Measurements from ENCODE around the gene DGUOK.
"Not testable (repeated sequence)": the region's sequence is repeated elsewhere in the genome, so short reads cannot be mapped to it uniquely, and the experiment has no call there.

DGUOK gene

DNA sequence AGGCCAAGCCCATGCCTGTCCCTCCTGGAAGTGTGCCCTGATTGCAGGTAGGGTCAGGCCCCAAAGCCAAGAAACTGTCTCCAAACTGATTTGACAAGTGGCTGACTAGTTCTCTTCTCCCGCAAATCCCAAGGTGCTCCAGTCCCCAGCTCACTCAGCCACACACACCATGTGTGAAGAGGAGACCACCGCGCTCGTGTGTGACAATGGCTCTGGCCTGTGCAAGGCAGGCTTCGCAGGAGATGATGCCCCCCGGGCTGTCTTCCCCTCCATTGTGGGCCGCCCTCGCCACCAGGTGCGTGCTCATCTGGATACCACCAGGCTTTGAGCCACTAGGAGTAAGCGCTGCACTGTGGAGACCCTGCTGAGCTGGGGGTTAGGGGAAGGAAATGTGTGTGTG lies 25.5 kb upstream of the DGUOK start:
- DNase-seq (ENCODE audit: low spot score): no peak

DNA sequence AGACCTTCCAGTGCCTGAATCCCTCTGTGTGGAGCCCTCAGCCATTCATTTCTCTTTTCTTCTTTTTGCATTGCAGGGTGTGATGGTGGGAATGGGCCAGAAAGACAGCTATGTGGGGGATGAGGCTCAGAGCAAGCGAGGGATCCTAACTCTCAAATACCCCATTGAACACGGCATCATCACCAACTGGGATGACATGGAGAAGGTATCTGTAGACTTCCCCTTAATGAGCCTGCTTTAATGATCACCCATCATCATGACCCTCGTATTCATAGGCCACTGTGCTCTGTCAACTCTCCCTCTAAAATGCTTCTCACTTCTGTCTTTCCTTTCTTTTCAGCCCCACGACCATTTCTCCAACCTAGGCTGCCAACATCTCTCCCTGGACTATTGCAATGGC lies 24.4 kb upstream of the DGUOK start:
- DNase-seq (ENCODE audit: low spot score): no peak

DNA sequence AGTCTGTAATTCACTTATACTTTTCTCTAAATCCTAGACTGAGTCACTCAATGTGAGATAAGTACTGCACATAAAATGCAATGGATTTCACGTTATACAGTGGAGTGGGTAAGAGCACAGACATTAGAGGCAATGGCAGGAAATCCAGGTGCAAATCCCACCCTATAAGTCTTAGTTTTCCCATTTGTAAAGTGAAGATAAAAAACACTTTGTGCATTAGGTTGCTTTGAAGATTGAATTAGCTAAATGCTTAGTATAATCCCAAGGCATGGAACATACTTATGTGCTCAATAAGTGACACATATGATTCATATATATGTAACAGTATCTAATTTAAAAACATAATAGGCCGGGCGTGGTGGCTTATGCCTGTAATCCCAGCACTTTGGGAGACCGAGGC lies 23.4 kb upstream of the DGUOK start:
- DNase-seq (ENCODE audit: low spot score): no peak

DNA sequence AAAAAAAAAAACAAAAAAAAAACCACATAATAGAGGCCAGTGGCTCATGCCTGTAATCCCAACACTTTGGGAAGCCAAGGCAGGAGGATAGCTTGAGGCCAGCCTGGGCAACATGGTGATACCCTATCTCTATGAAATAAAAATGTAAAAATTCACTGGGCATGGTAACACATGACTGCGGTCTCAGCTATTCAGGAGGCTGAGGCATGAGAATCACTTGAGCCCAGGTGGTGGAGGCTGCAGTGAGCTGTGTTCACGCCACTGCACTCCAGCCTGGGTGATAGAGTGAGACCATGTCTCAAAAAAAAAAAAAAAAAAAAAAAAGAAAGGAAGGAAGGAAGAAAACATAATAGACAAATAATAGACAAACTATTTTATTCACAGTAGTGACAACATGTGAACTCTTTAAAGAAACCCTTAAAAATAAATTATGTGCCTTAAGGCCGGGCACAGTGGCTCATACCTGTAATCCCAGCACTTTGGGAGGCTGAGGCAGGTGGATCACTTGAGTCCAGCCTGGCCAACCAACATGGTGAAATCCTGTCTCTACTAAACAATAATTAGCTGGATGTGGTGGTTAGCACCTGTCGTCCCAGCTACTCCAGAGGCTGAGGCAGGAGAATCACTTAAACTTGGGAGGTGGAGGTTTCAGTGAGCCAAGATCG lies 22.6 kb upstream of the DGUOK start:
- not testable (repeated sequence) for DNase-seq (ENCODE audit: low spot score)

DNA sequence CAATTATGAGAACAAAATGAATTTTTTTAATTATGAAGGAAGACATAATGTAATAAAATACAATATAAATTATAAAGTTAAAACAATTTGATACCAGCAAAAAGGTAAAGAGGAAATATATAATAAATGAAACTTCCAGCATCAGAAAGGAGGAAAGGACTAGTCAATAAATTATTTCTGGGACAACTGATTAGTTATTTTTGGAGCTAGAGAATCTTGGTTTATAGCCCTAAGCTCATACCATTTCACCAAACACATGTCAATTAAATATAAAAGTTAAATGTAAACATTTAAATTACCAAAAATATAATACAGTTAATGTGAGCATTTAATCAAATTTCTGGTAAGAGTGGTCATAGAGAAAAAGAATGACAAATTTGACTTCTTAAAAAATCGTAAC lies 21.7 kb upstream of the DGUOK start:
- DNase-seq (ENCODE audit: low spot score): no peak

DNA sequence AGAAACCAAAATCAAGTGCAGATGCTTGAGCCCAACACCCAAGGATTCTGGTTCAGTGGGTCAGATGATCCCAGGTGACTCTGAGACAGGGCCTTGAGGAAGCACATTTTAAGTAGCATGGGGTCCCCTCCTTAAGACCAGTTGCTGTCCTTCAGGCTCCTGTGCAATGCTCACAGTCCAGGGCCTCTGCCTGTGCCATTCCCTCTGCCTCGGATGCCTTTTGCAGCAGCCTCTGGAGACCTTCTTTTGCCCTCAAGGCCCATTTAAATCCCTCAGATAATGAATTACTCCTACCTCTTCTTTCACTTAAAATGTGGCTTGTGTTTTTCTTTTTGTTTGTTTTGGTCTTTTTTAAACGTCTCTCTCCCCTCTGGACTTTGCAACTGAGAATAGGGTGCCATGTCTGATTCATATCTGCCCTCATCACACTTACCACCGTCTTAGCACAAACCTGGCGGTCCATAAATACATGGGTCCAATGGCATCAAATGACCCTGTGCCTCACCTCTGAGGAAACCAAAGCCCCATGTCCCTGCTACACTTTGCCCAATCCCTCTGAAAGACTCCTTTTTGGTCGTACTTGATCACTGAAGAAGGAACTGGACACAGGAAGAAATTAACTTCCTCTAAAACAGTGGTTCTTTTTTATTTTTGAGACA lies 19.7 kb upstream of the DGUOK start:
- DNase-seq (ENCODE audit: low spot score): no peak

DNA sequence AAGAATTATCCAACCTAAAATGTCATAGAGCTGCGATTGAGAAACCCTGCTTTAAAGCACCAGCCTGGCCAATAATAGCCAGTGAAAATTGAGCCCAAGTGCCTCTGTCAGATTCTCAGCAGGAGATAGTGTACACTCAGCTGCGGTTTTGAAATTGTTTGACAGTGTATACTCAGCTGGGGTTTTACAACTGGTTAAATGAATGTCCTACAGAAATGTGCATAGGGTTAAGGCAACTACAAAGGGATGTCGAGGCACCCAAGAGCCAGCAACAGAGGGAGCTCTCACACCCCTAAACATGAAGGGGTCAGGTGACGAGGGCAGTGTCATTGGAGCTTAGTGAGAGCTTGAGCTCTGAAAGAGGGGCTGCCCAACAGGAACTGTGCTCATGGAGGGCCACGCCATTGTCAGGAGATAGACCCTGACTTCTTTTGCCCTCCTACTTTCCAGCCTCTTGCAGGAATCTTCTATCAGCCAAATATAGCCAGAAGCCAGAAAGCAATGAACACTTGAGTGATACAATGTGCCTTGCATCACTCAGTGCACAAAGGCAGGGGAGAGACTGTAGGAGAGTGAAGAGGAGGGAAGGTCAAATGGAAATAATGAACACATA lies 18.7 kb upstream of the DGUOK start:
- DNase-seq (ENCODE audit: low spot score): peak; percentile 23

DNA sequence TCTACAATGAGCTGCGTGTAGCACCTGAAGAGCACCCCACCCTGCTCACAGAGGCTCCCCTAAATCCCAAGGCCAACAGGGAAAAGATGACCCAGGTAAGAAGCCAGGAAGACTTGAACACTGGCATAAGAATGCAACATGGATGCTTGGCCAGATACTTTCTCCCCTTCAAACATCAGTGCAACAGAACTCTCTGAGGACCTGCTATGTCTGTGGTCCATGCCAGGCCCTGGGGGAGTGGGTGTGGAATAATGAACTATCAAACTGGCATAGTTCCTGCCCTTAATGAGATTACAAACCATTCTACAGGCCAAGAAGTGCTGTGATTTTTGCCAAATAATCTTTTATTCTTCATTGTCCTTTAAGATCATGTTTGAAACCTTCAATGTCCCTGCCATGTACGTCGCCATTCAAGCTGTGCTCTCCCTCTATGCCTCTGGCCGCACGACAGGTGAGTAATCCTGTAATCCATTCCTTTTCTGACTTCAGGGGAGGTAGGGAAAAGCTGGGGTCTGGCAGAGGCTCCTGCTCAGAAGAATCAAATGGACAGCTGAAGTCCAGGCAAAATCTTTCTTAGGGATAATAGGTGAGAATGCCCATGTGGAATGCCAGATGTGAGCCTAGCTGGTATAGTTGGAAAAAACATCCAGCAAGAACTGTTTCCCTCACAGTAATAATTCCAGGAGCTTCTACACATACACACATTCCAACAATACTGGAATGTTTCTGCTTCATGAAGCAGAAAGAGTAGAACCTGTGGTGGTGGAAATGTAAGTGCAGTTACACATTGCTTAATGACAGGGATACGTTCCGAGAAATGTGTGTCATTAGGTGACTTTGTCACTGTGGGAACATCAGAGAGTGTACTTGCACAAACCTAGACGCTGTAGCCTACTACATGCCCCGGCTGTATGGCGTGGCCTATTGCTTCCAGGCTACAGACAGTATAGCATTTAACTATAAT lies 17.7 kb upstream of the DGUOK start:
- DNase-seq (ENCODE audit: low spot score): no peak

DNA sequence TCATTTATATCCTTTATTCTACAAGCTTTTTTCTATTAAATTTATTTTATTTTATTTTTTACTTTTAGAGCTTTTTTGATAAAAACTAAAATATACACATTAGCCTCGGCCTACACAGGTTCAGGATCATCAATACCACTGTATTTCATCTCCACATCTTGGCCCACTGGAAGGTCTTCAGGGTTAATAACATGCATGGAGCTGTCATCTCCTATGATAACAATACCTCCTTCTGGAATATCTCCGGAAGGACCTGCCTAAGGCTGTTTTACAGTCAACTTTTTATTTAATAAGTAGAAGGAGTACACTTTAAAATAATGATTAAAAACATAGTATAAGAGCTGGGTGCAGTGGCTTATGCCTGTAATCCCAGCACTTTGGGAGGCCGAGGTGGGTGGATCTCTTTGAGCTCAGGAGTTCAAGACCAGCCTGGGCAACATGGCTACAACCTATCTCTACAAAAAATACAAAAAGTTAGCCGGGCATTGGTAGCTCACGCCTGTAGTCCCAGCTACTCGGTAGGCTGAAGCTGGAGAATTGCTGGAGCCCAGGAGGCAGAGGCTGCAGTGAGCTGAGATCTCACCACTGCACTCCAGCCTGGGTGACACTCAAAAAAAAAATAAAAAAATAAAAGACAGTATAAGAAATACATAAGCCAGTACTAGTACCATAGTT lies 15.7 kb upstream of the DGUOK start:
- DNase-seq (ENCODE audit: low spot score): no peak

DNA sequence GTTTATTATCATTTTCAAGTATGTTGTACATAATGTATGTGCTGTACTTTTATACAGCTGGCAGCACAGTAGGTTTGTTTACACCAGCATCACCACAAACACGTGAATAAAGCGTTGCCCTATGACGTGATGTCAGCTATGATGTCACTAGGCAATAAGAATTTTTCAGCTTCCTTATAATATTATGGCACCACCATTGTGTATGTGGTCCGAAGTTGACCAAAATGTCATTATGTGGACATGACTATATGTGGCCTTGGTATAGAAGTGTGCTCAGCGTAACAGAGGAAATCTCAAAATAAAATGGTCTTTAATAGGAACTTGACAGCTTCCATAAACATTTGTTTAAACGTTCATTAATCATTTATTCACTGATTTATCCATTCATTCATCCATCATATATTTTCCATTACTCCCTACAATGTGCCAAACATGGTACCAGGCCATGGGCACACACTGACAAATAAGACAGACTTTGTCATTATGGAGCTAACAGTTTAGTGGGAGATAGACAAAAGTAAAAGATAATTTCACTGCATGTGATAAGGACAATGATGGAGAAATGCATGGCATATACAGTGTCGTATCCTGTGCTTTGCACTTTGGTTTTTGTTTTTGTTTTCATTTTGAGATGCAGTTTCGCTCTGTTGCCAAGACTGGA lies 15.0 kb upstream of the DGUOK start:
- no peak for DNase-seq (ENCODE audit: low spot score)

DNA sequence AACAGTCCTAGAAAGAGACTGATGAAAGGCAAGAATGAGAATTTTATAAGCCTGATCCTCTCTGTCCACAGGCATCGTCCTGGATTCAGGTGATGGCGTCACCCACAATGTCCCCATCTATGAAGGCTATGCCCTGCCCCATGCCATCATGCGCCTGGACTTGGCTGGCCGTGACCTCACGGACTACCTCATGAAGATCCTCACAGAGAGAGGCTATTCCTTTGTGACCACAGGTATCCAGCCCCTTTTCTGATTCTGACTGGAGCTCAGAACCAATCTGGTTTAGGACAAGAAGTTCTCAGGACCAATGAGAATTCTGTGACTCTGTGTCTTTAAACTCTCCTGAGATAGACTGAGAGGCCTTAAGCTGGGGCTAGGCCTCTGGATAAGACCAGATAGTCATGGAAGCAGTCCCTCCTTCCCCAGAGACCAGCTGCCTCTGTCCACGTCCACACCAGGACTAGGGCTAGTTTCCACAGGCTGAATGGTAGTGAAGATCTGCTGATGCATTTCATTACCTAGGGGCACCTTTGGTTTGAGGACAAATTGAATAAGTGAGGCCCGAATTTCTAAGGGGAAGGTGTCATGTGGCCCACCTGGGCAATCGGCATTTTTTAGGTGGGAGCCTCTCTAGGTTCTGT lies 13.1 kb upstream of the DGUOK start:
- DNase-seq (ENCODE audit: low spot score): no peak

DNA sequence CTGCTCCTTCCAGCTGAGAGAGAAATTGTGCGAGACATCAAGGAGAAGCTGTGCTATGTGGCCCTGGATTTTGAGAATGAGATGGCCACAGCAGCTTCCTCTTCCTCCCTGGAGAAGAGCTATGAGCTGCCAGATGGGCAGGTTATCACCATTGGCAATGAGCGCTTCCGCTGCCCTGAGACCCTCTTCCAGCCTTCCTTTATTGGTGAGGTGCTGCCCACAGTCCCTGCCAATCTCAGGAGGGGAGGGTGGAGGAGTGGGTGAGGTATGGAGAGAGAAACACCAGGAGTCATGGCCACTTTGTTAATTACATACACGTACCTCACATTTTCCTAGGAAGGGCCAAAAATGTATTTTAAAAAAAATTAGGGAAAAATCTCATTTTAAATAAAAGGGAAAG lies 12.0 kb upstream of the DGUOK start:
- no peak for DNase-seq (ENCODE audit: low spot score)

DNA sequence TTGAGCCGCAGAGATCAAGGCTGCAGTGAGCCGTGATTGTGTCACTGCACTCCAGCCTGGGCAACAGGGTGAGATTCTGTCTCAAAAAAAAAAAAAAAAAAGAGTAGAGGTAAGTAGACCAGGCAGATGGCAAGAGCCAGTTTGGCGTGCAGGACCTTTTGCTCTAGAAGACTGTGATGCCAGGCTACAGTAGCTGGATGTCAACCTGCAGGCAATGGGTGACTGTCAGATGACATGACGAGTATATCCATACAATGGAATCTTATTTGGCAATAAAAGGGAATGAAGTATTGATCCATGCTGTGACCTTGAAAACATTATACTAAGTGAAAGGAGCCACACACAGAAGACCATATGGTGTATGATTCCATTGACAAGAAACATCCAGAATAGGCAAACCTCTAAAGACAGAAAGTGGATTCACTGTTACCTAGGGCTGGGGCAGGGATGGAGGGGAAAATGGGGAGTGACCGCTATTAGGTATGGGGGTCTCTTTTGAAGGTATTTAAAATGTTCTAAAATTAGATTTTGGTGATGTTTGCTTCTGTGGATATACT lies 11.2 kb upstream of the DGUOK start:
- no peak for DNase-seq (ENCODE audit: low spot score)

DNA sequence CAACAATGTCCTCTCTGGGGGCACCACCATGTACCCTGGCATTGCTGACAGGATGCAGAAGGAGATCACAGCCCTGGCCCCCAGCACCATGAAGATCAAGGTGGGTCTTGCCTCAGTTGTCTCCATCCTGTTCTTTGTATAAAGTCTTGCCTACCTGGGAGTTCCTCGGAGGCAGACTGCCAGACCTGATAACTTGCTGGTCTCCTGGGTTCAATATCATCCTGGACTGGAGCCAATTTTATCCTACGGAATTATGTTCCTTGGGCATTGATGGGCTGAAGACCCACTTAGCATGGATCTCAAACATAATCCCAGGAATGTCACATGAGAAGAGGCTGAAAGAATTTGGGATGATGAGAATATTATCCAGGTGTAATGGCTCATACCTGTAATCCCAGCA lies 10.0 kb upstream of the DGUOK start:
- DNase-seq (ENCODE audit: low spot score): no peak

DNA sequence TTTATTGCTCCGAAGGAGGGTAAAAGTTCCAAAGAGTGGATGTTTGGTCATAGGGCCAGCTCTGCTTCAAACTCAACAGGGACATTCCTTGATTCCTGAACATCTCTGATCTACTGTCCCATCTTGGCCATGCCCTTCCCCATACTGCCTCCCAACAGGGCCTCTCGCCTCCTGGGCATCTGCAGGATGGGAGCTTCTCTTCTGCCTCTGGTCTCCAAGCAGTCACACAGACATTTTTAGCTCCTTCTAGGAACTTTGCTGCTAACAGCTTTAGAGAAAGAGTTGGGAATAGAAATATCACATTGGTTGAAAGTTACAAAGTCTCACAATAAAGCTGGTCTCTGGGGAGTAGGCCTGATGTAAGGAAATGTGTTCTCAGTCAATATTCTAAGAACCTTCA lies 9.4 kb upstream of the DGUOK start:
- DNase-seq (ENCODE audit: low spot score): no peak

DNA sequence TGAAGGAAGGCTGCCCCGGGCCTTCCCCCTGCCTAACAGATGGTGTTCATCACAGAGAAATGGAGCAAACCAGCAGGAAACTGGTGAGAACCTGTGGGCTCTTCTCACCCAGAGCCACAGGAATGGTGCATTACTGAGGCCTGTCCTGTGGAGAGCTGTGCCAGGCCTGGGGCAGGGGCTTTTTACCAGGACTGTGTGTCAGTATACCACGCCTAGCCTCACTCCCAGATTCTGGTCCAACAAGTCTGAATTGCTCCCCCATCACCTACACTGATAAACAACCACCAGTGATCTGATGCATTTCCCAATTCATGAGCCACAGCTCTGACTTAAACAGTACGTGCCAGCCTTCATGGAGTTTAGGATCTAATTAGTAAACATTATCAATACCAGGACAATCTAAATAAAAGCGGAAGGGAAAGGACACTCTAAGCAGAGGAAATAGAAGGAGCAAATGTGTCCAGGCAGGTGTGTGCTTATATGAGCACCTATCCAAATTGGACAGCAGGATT lies 8.9 kb upstream of the DGUOK start:
- DNase-seq (ENCODE audit: low spot score): no peak

DNA sequence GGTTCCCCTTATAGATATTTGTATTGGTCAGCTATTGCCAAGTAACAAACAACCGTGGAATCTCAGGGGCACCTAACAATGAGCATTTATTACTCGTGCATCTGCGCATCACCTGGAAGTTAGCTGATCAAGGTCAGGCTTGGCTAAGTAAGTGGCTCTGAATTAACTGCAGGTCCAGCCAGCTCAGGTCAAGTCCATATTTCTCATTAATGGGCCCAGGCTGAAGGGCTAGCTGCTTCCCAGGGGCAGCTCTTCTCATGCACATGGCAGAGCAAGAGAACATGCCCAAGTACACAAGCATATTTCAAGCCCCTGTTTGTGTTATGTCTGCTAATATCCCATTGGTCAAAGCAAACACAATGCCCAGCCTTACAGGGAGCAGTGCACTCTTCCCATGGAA lies 7.8 kb upstream of the DGUOK start:
- DNase-seq (ENCODE audit: low spot score): no peak

DNA sequence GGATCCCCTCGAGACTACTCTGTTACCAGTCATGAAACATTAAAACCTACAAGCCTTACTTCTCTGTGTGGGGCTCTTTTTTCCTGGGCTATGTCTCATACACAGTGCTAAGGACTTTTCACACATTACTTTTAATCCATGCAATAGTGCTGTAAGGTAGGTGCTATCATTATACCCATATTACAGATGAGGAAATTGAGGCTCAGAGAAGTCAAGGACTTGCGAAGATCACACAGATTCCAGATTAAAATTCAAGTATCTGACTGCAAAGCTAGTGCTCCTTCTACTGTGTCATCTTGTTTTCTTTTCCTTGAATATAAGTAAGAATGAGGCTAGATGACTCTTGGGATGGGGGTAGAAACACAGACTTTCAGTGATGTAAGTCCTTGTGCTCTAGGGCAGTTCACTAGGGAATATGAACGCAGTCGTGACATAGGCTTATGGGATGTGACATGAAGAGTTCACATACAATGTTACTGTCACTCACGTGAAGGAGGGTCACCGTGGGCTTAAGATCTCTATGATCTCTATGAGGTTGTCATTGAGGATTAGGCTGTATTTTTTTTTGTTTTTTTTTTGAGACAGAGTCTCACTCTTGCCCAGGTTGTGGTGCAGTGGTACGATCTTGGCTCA lies 7.0 kb upstream of the DGUOK start:
- DNase-seq (ENCODE audit: low spot score): no peak

DNA sequence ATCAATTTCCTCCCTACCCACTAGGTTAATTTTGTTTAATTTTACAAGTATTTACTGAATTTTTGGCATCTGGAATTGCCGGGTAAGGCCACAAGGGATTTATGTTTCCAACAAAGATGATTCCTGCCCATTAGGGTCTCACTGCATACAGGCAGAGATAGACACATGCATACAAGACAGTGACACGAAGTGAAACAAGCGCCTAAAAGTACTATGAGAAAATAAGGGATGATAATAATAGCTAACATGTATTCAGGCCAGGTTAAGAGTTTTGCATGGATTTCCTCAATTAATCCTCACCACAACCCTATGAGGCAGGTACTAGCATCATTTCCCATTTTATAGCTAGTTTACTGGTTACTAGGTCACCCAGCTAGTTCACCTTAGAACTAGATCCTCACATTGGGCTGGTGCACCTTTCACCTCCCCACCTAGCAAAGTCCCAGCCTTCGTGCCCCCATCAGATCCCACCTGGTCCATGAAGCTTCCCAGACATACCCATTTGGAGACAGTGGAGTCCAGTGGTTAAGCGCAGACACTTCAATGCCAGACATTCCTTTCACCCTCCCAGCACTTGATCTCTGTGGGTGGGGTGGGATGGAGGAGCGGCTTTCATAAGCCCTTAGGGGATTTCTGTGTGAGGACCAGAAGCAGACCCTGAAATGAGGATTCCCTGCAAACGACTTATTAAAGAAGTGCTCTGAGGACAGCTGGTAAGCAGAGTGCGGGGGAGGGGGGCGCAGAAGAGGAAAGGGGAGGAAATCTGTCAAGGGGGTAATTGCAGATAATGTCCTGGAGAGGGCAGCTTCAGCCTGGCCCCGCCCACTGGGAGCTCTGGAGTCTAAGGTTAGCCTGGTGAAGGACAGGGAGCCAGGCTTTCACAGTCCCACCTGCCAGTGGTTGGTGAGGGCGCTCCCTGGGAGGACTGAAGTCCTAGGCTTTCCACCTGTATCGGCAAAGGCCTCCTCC lies 5.8 kb upstream of the DGUOK start:
- DNase-seq (ENCODE audit: low spot score): peak; percentile 36

All from SW480 (cell line).